ENCODE results near the gene ACOT11. TPM values are rescaled to one million over a fixed set of nuclear protein-coding genes. Genes with fewer than 3 reads are reported as not detected.

Gene ACOT11
- total RNA-seq, 2 experiments from 2014 or later: 0.50 to 0.91 TPM

DNA sequence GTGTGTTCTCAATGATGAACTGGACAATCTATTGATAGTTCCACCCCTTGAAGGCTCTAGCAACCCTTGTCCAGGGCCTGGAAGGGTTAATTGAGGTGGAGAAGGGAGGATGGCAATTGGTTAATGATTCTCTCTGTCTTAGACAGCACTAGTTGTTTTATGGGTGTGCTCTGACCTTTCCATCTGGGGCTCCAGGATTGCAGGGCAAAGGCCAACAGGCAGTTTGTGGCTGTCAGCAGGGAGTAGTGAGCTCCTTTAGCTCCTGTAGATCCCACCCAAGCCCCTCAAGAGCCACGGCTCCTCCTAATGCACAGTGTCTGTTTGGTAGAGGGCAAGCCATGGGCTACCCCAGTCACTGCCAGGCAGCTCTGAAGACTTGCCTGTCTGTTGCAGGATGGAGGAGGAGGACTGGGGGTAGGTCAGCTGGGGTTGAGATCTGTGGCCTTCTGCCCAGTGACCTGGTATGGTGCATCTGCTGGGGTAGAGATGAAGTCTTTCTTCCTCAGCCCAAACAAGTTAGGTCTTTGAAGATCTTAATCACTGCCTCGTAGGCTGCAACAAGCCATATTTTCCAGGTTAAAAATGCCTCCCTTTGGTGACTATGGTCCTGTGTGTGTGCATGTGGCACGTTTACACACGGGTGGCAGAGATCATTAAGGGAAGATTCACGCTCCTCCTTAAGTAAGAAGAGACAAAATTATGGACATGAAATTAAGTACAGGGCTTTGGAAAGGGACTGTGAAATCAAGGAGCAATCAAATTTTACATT lies 101.3 kb downstream of the ACOT11 start:
- Mint-ChIP-seq H3K27ac (no peak overlapping the region), H3K27me3 (peaks cover 19% of the 10 kb centered on the region), H3K4me1 (ENCODE audit: low read depth) (no peaks in the 10 kb centered on the region), H3K9me3 (no peaks in the 10 kb centered on the region), H3K36me3 (ENCODE audit: low read depth) (no peaks in the 10 kb centered on the region), H3K4me3 (no peak overlapping the region)
- H3K27me3 ChIP-seq (ENCODE audit: control insufficient read depth in 1 of 2, insufficient read depth in 2 of 2, low read length in 2 of 2): peaks cover 0 to 5% of the 10 kb centered on the region in 2 experiments
- peaks cover under 1 to 13% of the 10 kb centered on the region in 2 experiments for H3K9me3 ChIP-seq (ENCODE audit: control insufficient read depth in 1 of 2, insufficient read depth in 1 of 2, low read length in 2 of 2)
- TF ChIP-seq, protein P1, sequence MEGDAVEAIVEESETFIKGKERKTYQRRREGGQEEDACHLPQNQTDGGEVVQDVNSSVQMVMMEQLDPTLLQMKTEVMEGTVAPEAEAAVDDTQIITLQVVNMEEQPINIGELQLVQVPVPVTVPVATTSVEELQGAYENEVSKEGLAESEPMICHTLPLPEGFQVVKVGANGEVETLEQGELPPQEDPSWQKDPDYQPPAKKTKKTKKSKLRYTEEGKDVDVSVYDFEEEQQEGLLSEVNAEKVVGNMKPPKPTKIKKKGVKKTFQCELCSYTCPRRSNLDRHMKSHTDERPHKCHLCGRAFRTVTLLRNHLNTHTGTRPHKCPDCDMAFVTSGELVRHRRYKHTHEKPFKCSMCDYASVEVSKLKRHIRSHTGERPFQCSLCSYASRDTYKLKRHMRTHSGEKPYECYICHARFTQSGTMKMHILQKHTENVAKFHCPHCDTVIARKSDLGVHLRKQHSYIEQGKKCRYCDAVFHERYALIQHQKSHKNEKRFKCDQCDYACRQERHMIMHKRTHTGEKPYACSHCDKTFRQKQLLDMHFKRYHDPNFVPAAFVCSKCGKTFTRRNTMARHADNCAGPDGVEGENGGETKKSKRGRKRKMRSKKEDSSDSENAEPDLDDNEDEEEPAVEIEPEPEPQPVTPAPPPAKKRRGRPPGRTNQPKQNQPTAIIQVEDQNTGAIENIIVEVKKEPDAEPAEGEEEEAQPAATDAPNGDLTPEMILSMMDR (IDR thresholded peaks at IDR 0.05): no peak
- DNase-seq (no peak), ATAC-seq (ENCODE audit: poor library complexity) (no peak)
- ChIA-PET POLR2A (no interaction called here), CTCF (no interaction called here)
- no peaks in the 10 kb centered on the region for H3K4me1 ChIP-seq (ENCODE audit: insufficient read depth, low read length)
- no peaks in the 10 kb centered on the region for H3K36me3 ChIP-seq (ENCODE audit: insufficient read depth, low read length)
- no peak overlapping the region for H3K4me3 ChIP-seq (ENCODE audit: low read length)
- intact Hi-C loops (cut with DNase I, micrococcal nuclease): no loop called here
- no peak overlapping the region for H3K27ac ChIP-seq (ENCODE audit: low read depth in 1 of 2, low read length in 2 of 2)

DNA sequence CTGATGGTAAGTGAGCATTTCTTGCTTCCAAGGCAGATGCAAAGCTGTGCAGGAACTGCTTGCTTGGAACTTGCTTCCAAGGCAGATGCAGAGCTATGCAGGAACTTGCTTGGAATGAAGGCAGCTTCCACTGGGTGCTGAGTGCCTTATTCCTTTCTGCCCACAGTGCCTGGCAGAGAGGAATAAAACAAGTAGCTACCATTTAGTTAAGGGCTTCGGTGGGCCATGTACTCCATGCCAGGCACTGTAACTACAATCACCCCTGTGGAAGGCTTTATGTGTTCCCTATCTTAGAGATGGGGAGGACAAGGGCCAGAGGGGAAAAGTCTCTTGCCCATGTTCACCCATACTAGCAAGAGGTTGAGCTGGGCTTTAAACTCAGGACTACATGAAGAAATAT lies 101.9 kb downstream of the ACOT11 start:
- Histone ChIP-seq H3K27me3 (ENCODE audit: control insufficient read depth in 1 of 2, insufficient read depth in 2 of 2, low read length in 2 of 2) (peaks cover 0 to 5% of the 10 kb centered on the region in 2 experiments), H3K9me3 (ENCODE audit: control insufficient read depth in 1 of 2, insufficient read depth in 1 of 2, low read length in 2 of 2) (peaks cover 0 to 7% of the 10 kb centered on the region in 2 experiments), H3K36me3 (ENCODE audit: insufficient read depth, low read length) (no peaks in the 10 kb centered on the region), H3K4me1 (ENCODE audit: insufficient read depth, low read length) (no peaks in the 10 kb centered on the region), H3K4me3 (ENCODE audit: low read length) (no peak overlapping the region), H3K27ac (ENCODE audit: low read depth in 1 of 2, low read length in 2 of 2) (no peak overlapping the region)
- no peak overlapping the region for H3K4me3 Mint-ChIP-seq
- no peaks in the 10 kb centered on the region for H3K4me1 Mint-ChIP-seq (ENCODE audit: low read depth)
- TF ChIP-seq, protein P1 (IDR thresholded peaks at IDR 0.05): no peak
- ChIA-PET CTCF (no interaction called here), POLR2A (no interaction called here)
- intact Hi-C loops (cut with DNase I, micrococcal nuclease): no loop called here
- no peaks in the 10 kb centered on the region for H3K9me3 Mint-ChIP-seq
- ATAC-seq (ENCODE audit: poor library complexity): no peak
- H3K36me3 Mint-ChIP-seq (ENCODE audit: low read depth): no peaks in the 10 kb centered on the region
- peaks cover 19% of the 10 kb centered on the region for H3K27me3 Mint-ChIP-seq
- DNase-seq: no peak
- no peak overlapping the region for H3K27ac Mint-ChIP-seq

DNA sequence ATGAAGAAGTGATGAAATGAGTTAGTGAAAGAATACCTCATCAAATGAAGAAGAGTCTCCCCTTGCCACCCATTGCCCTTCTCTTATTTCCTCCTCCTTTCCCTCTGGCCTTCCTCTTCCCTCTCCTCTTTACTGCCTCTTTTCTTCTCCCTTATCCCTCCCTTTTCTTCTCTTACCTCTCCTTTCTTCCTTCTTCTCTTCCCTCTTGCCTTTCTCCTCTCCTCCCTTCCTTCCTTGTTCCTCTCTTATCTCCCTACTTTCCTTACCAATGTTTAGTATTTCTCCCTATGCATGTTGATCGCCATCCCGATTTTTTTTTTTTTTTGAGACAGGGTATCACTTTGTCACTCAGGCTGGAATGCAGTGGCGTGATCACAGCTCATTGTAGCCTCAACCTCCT lies 102.4 kb downstream of the ACOT11 start:
- Mint-ChIP-seq H3K4me1 (ENCODE audit: low read depth) (no peaks in the 10 kb centered on the region), H3K27ac (no peak overlapping the region), H3K4me3 (no peak overlapping the region), H3K9me3 (no peaks in the 10 kb centered on the region), H3K36me3 (ENCODE audit: low read depth) (no peaks in the 10 kb centered on the region), H3K27me3 (peaks cover 19% of the 10 kb centered on the region)
- ATAC-seq (ENCODE audit: poor library complexity) (no peak), DNase-seq (no peak)
- ChIA-PET CTCF (no interaction called here), POLR2A (no interaction called here)
- Histone ChIP-seq H3K27me3 (ENCODE audit: control insufficient read depth in 1 of 2, insufficient read depth in 2 of 2, low read length in 2 of 2) (peaks cover 0 to 5% of the 10 kb centered on the region in 2 experiments), H3K9me3 (ENCODE audit: control insufficient read depth in 1 of 2, insufficient read depth in 1 of 2, low read length in 2 of 2) (peaks cover 0 to 4% of the 10 kb centered on the region in 2 experiments), H3K4me1 (ENCODE audit: insufficient read depth, low read length) (no peaks in the 10 kb centered on the region), H3K36me3 (ENCODE audit: insufficient read depth, low read length) (no peaks in the 10 kb centered on the region), H3K4me3 (ENCODE audit: low read length) (no peak overlapping the region), H3K27ac (ENCODE audit: low read depth in 1 of 2, low read length in 2 of 2) (no peak overlapping the region)
- TF ChIP-seq, protein P1 (IDR thresholded peaks at IDR 0.05): no peak
- intact Hi-C loops (cut with DNase I, micrococcal nuclease): no loop called here
